Thoracic aorta (tissue), 2 donors: ENCODE measurements around the gene CDH8. TPM values are rescaled to one million over a fixed set of nuclear protein-coding genes. Genes with fewer than 3 reads are reported as not detected.

Experiments
- ATAC-seq: fragments of 150-250 bp; one replicate; pipeline ENCODE4 v1.8.0; 2017; ENCODE audit warnings: low read depth; ENCODE audit not compliant: insufficient number of reproducible peaks, low FRiP score
- DNase-seq: peaks from one replicate; pipeline ENCODE4 v3.0.0-alpha.2; 2020; ENCODE audit warnings: low spot score
- H3K27ac ChIP-seq, 2 donors: fragments of 200-600 bp; sonication (generic); 1 replicate in 1 of 2; 2 replicates in 1 of 2; pipeline ENCODE4 v1.5.1; 2016; ENCODE audit warnings: mild to moderate bottlenecking in 2 of 2, moderate library complexity in 2 of 2
- H3K27me3 ChIP-seq: fragments of 200-600 bp; sonication (generic); replicated peaks from 2 replicates; pipeline ENCODE4 v1.6.0; 2016; ENCODE audit warnings: mild to moderate bottlenecking; ENCODE audit not compliant: insufficient read depth
- H3K36me3 ChIP-seq: fragments of 200-600 bp; sonication (generic); one replicate; pipeline ENCODE4 v1.5.1; 2016
- H3K4me1 ChIP-seq, 2 donors: fragments of 200-600 bp; sonication (generic); 1 replicate in 1 of 2; 2 replicates in 1 of 2; pipeline versions ENCODE4 v1.5.1 to v1.6.0; 2016; ENCODE audit warnings: low read depth in 2 of 2, mild to moderate bottlenecking in 1 of 2; ENCODE audit not compliant: control insufficient read depth in 1 of 2
- H3K4me3 ChIP-seq: fragments of 200-600 bp; sonication (generic); 2 replicates; pipeline ENCODE4 v1.5.1; 2016; ENCODE audit warnings: mild to moderate bottlenecking
- H3K9me3 ChIP-seq: fragments of 200-600 bp; sonication (generic); 2 replicates; pipeline ENCODE4 v1.5.1; 2016
- CTCF ChIP-seq: fragments of 200-600 bp; sonication (generic); IDR thresholded peaks from one replicate; pipeline ENCODE4 v1.5.1; 2019; ENCODE audit warnings: antibody characterized with exemption
- total RNA-seq, 2 donors: library from RNA; depleted of rRNA; stranded (reverse); fragments of >200 nt; gene quantifications; one replicate each; pipeline versions ENCODE4 v1.1.0 to v1.2.3, GENCODE V29; 2016

CDH8 gene
- total RNA-seq, 2 donors from 2014 or later: 5.4 to 7.0 TPM

GRCh38 chr16:62067981-62068380 is 31.7 kb upstream of the CDH8 start:
- DNase-seq (no peak), ATAC-seq (no peak)
- no peaks in the 10 kb centered on the region for H3K9me3 ChIP-seq
- no peaks in the 10 kb centered on the region for H3K4me1 ChIP-seq
- H3K27ac ChIP-seq: no peak overlapping the region
- no peak for TF ChIP-seq CTCF
- H3K36me3 ChIP-seq: no peaks in the 10 kb centered on the region
- no peak overlapping the region for H3K4me3 ChIP-seq
- no peaks in the 10 kb centered on the region for H3K27me3 ChIP-seq

- H3K36me3 ChIP-seq: no peaks in the 10 kb centered on the region
- H3K9me3 ChIP-seq: no peaks in the 10 kb centered on the region
- no peak for TF ChIP-seq CTCF
- H3K27ac ChIP-seq: no peak overlapping the region
- H3K4me3 ChIP-seq: no peak overlapping the region
- H3K4me1 ChIP-seq: no peaks in the 10 kb centered on the region
- ATAC-seq (no peak), DNase-seq (no peak)
- H3K27me3 ChIP-seq: no peaks in the 10 kb centered on the region
Measured at GRCh38 chr16:62067182-62067581, 30.9 kb upstream of the CDH8 start.

- H3K27ac ChIP-seq: no peak overlapping the region
- TF ChIP-seq CTCF: no peak
- no peaks in the 10 kb centered on the region for H3K27me3 ChIP-seq
- H3K9me3 ChIP-seq: no peaks in the 10 kb centered on the region
- DNase-seq (no peak), ATAC-seq (no peak)
- no peaks in the 10 kb centered on the region for H3K4me1 ChIP-seq
- no peak overlapping the region for H3K4me3 ChIP-seq
- no peaks in the 10 kb centered on the region for H3K36me3 ChIP-seq
Measured at GRCh38 chr16:62066747-62067146, 30.5 kb upstream of the CDH8 start.

DNA sequence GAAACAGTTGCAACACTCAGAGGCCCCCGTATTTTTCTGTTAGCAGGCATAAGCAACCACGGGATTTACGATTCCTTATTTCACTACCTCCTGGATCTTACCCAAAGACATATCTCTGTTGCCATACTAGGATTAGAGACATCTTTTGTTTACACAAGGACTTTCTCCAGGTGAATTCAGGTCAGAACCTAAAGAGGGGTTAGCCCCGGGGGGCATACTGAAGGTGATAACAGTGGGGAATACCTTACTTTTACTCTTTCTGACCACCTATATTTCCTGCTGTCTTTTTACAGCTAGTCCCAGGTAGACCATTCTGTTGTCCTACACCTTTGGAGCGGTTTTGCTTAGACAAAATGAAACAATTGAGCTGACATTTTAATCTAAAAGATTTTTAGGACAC is 27.9 kb upstream of the CDH8 start:
- Histone ChIP-seq H3K27me3 (no peaks in the 10 kb centered on the region), H3K9me3 (no peaks in the 10 kb centered on the region), H3K27ac (no peak overlapping the region), H3K4me3 (no peak overlapping the region), H3K36me3 (no peaks in the 10 kb centered on the region), H3K4me1 (peaks cover 0 to 6% of the 10 kb centered on the region in 2 donors)
- no peak for ATAC-seq
- DNase-seq: no peak
- no peak for TF ChIP-seq CTCF

DNA sequence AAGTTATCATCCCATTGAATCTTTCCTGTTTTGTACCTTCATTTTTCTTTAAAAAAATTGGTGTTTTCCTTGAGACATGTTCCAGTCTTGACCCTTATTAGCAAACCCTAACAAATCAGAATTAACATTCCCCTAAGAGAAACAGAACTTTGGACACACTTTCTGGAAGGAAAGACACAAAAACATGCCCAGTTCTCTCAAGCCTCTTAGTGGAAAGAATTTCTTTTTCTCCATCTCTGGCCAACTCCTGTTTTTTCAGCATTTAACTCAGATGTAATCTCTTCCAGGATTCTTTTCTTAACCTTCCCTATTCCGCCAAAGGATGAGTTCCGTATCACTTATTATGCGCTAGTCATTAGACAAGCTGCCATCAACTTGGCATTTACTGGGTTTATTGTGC is 23.9 kb upstream of the CDH8 start:
- no peak for TF ChIP-seq CTCF
- Histone ChIP-seq H3K4me1 (peaks cover 0 to 6% of the 10 kb centered on the region in 2 donors), H3K36me3 (no peaks in the 10 kb centered on the region), H3K9me3 (no peaks in the 10 kb centered on the region), H3K27me3 (no peaks in the 10 kb centered on the region), H3K4me3 (no peak overlapping the region), H3K27ac (no peak overlapping the region)
- no peak for DNase-seq
- ATAC-seq: no peak
